GM18499 (cell line): ENCODE results near the gene MYADM.

ENCODE experiments used
- ATAC-seq: cut with Tn5 transposase; IDR thresholded peaks from one replicate; pipeline ENCODE4 v1.9.1; 2021; ENCODE audit warnings: moderate number of reproducible peaks; ENCODE audit not compliant: insufficient read depth, unreplicated experiment

MYADM gene

DNA sequence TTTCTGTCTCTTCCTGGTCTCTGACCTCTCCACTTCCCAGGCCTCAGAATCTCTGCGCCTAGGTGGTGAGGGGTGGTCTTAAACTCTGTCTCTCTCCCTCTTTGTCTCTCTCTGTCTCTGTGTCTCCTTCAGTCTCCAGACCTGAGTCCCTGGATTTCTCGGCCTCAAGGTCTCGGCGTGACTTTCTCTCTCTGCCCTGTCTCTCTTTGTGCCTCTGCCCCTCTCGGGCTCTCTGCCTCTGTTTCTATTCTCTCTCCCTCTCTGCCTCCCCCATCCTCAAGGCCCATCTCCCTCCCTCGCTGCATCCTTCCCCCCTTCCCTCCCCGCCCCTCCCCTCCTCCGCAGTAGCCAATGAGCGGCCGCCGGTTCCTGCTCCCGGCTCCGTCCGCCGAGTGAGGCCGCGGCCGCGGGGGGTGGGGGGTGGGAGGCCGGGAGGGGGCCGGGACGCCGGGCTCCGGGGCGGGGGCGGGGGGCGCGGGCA is 41.3 kb downstream of the MYADM start, which contains the start of gene CACNG7:
TSS of gene CACNG7 (plus strand) at position 344 of the 481 bp plus-strand sequence. CDS start 3,554 bp downstream, outside the sequence.
- ATAC-seq: no peak

DNA sequence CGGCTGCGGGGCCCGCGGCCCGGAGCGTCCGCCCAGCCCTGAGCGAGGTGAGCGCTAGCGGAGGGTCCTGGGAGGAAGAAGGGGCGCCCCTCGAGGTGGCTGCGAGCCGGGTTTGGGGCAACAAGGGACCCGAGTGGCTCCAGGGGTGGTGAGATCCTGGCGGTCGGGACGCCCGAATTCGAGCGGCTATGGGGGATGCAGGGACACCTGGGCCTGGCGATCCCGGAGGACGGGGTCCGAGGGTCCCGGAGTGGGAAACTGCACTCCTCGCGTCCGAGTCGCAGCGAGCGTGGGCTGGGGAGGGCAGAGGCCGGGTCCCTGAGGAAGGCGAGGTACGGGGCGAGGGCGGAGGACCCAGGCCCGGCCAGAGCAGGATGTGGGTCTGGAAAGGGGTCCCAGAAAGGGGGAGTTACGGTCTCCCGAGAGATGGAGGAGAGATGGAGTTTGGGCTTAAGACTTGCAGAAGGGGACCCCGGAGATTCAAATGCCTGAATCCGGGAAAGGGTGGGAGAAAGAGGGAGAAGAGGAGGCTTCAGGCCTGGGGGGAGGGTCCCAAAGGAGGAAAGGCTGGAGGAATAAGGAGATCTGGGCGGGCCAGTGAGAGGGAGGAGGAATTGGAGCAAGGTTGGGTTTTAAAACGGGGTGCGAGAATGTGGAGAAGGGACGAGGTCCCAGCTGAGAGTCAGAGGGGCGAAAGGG is 41.9 kb downstream of the MYADM start:
- ATAC-seq: no peak

DNA sequence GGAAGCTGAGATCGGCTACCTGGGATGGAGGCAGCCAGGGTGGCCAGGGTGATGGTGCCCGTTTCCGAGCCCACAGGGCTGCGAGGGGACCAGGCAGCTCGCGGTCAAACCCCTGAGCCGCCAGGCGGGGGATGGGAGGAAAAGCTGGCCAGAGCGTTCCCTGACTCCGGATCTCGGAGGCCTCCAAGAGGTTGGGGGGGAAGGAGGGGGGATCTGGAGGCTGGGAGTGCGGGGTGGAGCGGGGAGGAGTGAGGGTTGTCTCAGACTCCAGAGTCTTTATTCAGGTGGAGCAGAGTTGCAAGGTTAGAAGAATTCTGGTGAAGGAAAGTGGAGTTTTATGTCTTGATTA is 42.5 kb downstream of the MYADM start:
- no peak for ATAC-seq

DNA sequence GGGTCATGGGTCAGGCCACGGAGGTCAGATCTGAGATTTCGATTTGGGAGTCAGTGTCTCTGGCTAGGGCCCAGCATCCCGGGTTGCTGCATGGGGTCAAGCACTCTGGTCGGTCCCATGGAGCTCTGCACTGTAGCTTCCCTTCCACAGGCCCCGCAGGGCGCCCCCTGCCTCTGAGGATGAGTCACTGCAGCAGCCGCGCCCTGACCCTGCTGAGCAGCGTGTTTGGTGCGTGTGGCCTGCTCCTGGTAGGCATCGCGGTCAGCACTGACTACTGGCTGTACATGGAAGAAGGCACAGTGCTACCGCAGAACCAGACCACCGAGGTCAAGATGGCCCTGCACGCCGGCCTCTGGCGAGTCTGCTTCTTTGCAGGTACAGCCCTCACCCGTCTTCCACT is 45.0 kb downstream of the MYADM start:
- ATAC-seq: no peak

DNA sequence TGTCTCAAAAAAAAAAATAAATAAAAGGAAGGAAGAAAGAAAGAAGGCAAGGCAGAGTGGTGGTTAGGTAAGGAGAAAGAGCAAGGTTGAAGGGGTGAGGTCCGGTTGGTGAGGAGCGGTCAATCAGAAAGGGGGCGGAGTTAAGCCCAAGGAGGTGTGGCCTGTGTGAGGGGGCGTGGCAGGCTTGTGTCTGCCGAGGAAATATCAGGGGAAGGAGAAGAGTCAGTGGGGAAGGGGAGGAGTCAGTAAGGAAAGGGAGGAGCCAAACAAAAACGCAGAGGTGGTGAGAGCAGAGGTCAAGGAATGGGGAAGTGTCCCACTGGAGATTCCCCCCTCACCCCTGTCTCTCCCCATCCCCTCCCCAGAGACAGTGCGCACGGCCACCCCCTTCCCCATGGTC is 47.3 kb downstream of the MYADM start:
- no peak for ATAC-seq

DNA sequence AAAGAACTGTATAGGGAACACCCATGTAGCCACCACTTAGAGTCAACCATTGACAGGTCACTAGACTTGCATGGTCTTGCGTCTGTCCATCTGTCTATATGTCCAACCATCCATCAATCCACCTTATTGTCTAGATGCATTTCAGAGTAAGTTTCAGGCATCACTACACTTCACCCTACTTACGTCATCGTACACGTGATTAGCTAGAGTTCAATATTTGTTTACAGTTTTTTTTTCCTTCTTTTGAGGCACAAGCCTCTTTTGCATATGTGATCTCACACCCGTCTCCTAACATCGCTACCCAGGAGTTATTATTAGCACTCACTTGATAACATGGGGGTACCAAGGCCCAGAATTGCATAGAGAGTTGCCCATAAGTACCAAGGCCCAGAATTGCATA is 48.3 kb downstream of the MYADM start:
- no peak for ATAC-seq

DNA sequence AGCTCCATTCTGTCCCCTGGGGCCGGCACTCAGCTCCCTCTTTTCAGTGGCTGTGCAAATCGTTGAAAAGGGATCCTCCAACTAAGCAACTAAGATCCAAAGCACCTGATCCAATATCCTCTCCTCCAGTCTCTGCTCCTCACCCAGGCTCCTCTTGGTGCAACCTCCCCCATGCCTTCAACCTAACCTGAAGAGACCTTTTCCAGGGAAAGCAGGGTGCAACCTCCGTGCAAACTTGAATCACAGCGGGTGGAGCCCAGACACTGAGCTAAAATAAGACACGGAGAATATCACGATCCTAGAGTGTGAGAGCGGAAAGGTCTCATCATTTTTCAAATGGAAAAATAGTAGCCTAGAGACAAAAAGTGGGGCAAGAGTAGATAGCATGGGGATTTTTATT is 49.7 kb downstream of the MYADM start:
- ATAC-seq: no peak
